HCT116 (cell line): ENCODE data around the gene DHX34. TPM values are rescaled to one million over a fixed set of nuclear protein-coding genes. Genes with fewer than 3 reads are reported as not detected.

Source experiments
- ATAC-seq: fragments of 200-7000 bp; cut with Tn5 transposase; 2 replicates; pipeline ENCODE4 v1.9.1; 2020; ENCODE audit warnings: mild to moderate bottlenecking, moderate library complexity
- Bru-seq: library from RNA; stranded (reverse); fragments of 400-500 nt; gene quantifications from one replicate; lab custom pipeline; 2021; lab: Mats Ljungman, UMichigan
- BruChase-seq, 2 experiments: library from RNA; stranded (reverse); fragments of 400-500 nt; gene quantifications; one replicate each; lab custom pipeline; 2021; lab: Mats Ljungman, UMichigan
- BruUV-seq: library from RNA; stranded (reverse); fragments of 400-500 nt; replicated peaks from 2 replicates; lab custom pipeline; 2021; lab: Mats Ljungman, UMichigan
- CTCF ChIA-PET: fragments of 300-600 bp; sonication (Branson Sonifier 250); formaldehyde crosslinking; loops from one replicate; lab custom pipeline; 2021; ENCODE audit warnings: antibody characterized with exemption; lab: Charles Lee
- POLR2A ChIA-PET: fragments of 300-600, 350-600 bp; sonication (Branson Sonifier 250); formaldehyde crosslinking; loops from one replicate; lab custom pipeline; 2021; ENCODE audit warnings: antibody characterized with exemption; lab: Charles Lee
- RAD21 ChIA-PET, 2 experiments: fragments of 300-600 bp; sonication (Branson Sonifier 250); formaldehyde crosslinking; loops; one replicate each; lab custom pipeline; 2023; ENCODE audit warnings: low total read pairs in 2 of 2; ENCODE audit not compliant: uncharacterized antibody in 2 of 2, unreplicated experiment in 2 of 2, low non-redundant PET in 1 of 2; lab: Charles Lee
- DNase-seq: peaks from one replicate; pipeline ENCODE4 v3.0.0-alpha.2; 2010; ENCODE audit warnings: low read depth, low spot score
- H2AFZ ChIP-seq: fragments of 200-600 bp; shearing (Covaris generic), sonication (generic); 2 replicates; pipeline ENCODE4 v1.6.1; 2017; ENCODE audit warnings: low read depth, mixed run types, mixed read lengths, antibody characterized with exemption, low read length; ENCODE audit not compliant: poor library complexity, severe bottlenecking
- H3K27ac ChIP-seq: 2 replicates; pipeline ENCODE4 v1.5.1; 2012; ENCODE audit warnings: low read depth, low read length
- H3K27me3 ChIP-seq: fragments of 200-600 bp; sonication (generic); 2 replicates; pipeline ENCODE4 v1.6.1; 2016; ENCODE audit warnings: mixed run types, low read length, mixed read lengths; ENCODE audit not compliant: insufficient read depth
- H3K36me3 ChIP-seq, 2 experiments: fragments of 200-500 bp in 1 of 2; fragments of 200-600 bp in 1 of 2; sonication (Bioruptor generic) in 1 of 2; sonication (generic) in 1 of 2; 2 replicates each; pipeline versions ENCODE4 v1.5.1 to v1.6.1; 2014 to 2016; ENCODE audit warnings: low read length in 2 of 2, inconsistent platforms in 1 of 2, mixed read lengths in 1 of 2, mixed run types in 1 of 2; ENCODE audit not compliant: insufficient read depth in 2 of 2, control insufficient read depth in 1 of 2
- H3K4me1 ChIP-seq, 2 experiments: fragments of 200-600 bp in 1 of 2; sonication (generic) in 1 of 2; 2 replicates each; pipeline versions ENCODE4 v1.5.1 to v1.6.1; 2012 to 2017; ENCODE audit warnings: low read length in 2 of 2, inconsistent platforms in 1 of 2, mild to moderate bottlenecking in 1 of 2, mixed read lengths in 1 of 2, mixed run types in 1 of 2, moderate library complexity in 1 of 2; ENCODE audit not compliant: insufficient read depth in 2 of 2, control insufficient read depth in 1 of 2
- H3K4me2 ChIP-seq: fragments of 200-600 bp; sonication (generic); 2 replicates; pipeline ENCODE4 v1.6.1; 2017; ENCODE audit warnings: mixed run types, low read length, mixed read lengths
- H3K4me3 ChIP-seq, 2 experiments: fragments of 200-600 bp in 1 of 2; sonication (generic) in 1 of 2; replicated peaks in 1 of 2; 2 replicates each; pipeline ENCODE4 v1.5.1; 2011 to 2016; ENCODE audit warnings: low read length in 2 of 2, control low read depth in 1 of 2, low read depth in 1 of 2, mild to moderate bottlenecking in 1 of 2, mixed read lengths in 1 of 2, mixed run types in 1 of 2
- H3K79me2 ChIP-seq: fragments of 200-600 bp; sonication (generic); 2 replicates; pipeline ENCODE4 v1.6.1; 2017; ENCODE audit warnings: mild to moderate bottlenecking, mixed run types, low read length, moderate library complexity, mixed read lengths; ENCODE audit not compliant: insufficient read depth
- H3K9ac ChIP-seq: fragments of 200-600 bp; sonication (generic); 2 replicates; pipeline ENCODE4 v1.6.1; 2016; ENCODE audit warnings: low read length, mixed read lengths
- H3K9me2 ChIP-seq: fragments of 200-600 bp; sonication (generic), shearing (Covaris generic); 2 replicates; pipeline ENCODE4 v1.6.1; 2017; ENCODE audit warnings: mixed run types, mild to moderate bottlenecking, moderate library complexity; ENCODE audit not compliant: insufficient read depth
- H3K9me3 ChIP-seq, 2 experiments: fragments of 200-500 bp in 1 of 2; fragments of 200-600 bp in 1 of 2; sonication (Bioruptor generic) in 1 of 2; sonication (generic) in 1 of 2; 2 replicates each; pipeline ENCODE4 v1.6.1; 2014 to 2017; ENCODE audit warnings: low read length in 2 of 2, mixed read lengths in 2 of 2, inconsistent platforms in 1 of 2, low read depth in 1 of 2, mild to moderate bottlenecking in 1 of 2, mixed run types in 1 of 2, moderate library complexity in 1 of 2; ENCODE audit not compliant: control insufficient read depth in 1 of 2, insufficient read depth in 1 of 2
- H4K20me1 ChIP-seq: fragments of 200-600 bp; sonication (generic), shearing (Covaris generic); 2 replicates; pipeline ENCODE4 v1.6.1; 2017; ENCODE audit warnings: mixed run types, mild to moderate bottlenecking, moderate library complexity; ENCODE audit not compliant: insufficient read depth
- ATF3 ChIP-seq: IDR thresholded peaks from 2 replicates; pipeline ENCODE4 v1.6.1; 2012
- CBX3 ChIP-seq: IDR thresholded peaks from 2 replicates; pipeline ENCODE4 v1.6.1; 2012; ENCODE audit warnings: low read depth
- EGR1 ChIP-seq: IDR thresholded peaks from 2 replicates; pipeline ENCODE4 v1.6.1; 2012; ENCODE audit warnings: low read depth
- ELF1 ChIP-seq: IDR thresholded peaks from 2 replicates; pipeline ENCODE4 v1.6.1; 2012; ENCODE audit warnings: low read depth, borderline replicate concordance
- EZH2 ChIP-seq: fragments of 200-600 bp; sonication (generic); IDR thresholded peaks from 2 replicates; pipeline ENCODE4 v1.6.1; 2017; ENCODE audit warnings: antibody characterized with exemption, mixed run types
- FOSL1 ChIP-seq: IDR thresholded peaks from 2 replicates; pipeline ENCODE4 v1.6.1; 2012; ENCODE audit warnings: low read depth
- JUND ChIP-seq: IDR thresholded peaks from 2 replicates; pipeline ENCODE4 v1.6.1; 2012
- MAX ChIP-seq: IDR thresholded peaks from 2 replicates; pipeline ENCODE4 v1.6.1; 2012
- POLR2A ChIP-seq: IDR thresholded peaks from 2 replicates; pipeline ENCODE4 v1.7.0; 2011; ENCODE audit warnings: borderline replicate concordance; ENCODE audit not compliant: insufficient read depth, insufficient read length; ENCODE audit errors: extremely low read depth
- POLR2AphosphoS5 ChIP-seq: IDR thresholded peaks from 2 replicates; pipeline ENCODE4 v1.6.1; 2011; ENCODE audit warnings: mild to moderate bottlenecking, low read depth, low read length, moderate library complexity
- RAD21 ChIP-seq: IDR thresholded peaks from 2 replicates; pipeline ENCODE4 v1.6.1; 2012; ENCODE audit warnings: low read depth, mild to moderate bottlenecking
- SIN3A ChIP-seq: IDR thresholded peaks from 2 replicates; pipeline ENCODE4 v1.6.1; 2012; ENCODE audit warnings: low read depth
- SP1 ChIP-seq: IDR thresholded peaks from 2 replicates; pipeline ENCODE4 v1.6.1; 2012; ENCODE audit warnings: low read depth
- SRF ChIP-seq: IDR thresholded peaks from 2 replicates; pipeline ENCODE4 v1.6.1; 2012; ENCODE audit warnings: low read depth
- YY1 ChIP-seq: IDR thresholded peaks from 2 replicates; pipeline ENCODE4 v1.6.1; 2011; ENCODE audit warnings: low read length, low read depth, moderate library complexity, mild to moderate bottlenecking; ENCODE audit not compliant: insufficient replicate concordance; ENCODE audit errors: extremely low read depth
- ZFX ChIP-seq: fragments of 450-650 bp; IDR thresholded peaks from 2 replicates; pipeline ENCODE4 v1.6.1; 2017
- ZNF274 ChIP-seq: fragments of 200-500 bp; sonication (Bioruptor generic); IDR thresholded peaks from 2 replicates; pipeline ENCODE4 v1.6.1; 2014; ENCODE audit warnings: mild to moderate bottlenecking, low read depth, low read length, inconsistent platforms
- intact Hi-C: fragments of 100-400 bp; cut with micrococcal nuclease; formaldehyde crosslinking; loops from 2 replicates; pipeline ENCODE4 v1.10.0; 2022
- long read RNA-seq: library from polyadenylated mRNA; unstranded; transcript quantifications from one replicate; pipeline ENCODE4 v2.0.0, GENCODE V29; 2021; ENCODE audit not compliant: unreplicated experiment
- polyA plus RNA-seq: library from polyadenylated mRNA; unstranded; fragments of >200 nt; gene quantifications from 2 replicates; pipeline ENCODE4 v1.2.1, GENCODE V29; 2012; ENCODE audit warnings: missing spikeins
- total RNA-seq: library from RNA; stranded (reverse); gene quantifications from one replicate; pipeline ENCODE4 v1.2.1, GENCODE V29; 2021; ENCODE audit not compliant: unreplicated experiment
- TF ChIP-seq, protein P1 (sequence below): IDR thresholded peaks from 2 replicates; pipeline ENCODE4 v1.6.1; 2012; ENCODE audit warnings: low read depth
- TF ChIP-seq, protein P2 (sequence below): IDR thresholded peaks from 2 replicates; pipeline ENCODE4 v1.6.1; 2011; ENCODE audit warnings: mild to moderate bottlenecking, low read length, moderate library complexity; ENCODE audit not compliant: insufficient replicate concordance; ENCODE audit errors: extremely low read depth

DHX34 gene
- total RNA-seq (30.5 TPM), Bru-seq, nascent RNA (percentile 71 among the genes with signal in this experiment), BruChase-seq, experiment 1, labeled RNA remaining after a 6-hour chase (percentile 78 among the genes with signal in this experiment), BruChase-seq, experiment 2, labeled RNA remaining after a 2-hour chase (percentile 73 among the genes with signal in this experiment)
- 17.8 and 18.5 TPM in 2 replicates for polyA plus RNA-seq
- long read RNA-seq, partial matches to known transcripts, result 36 of 46 reads
- long read RNA-seq, other reads (novel, unspliced or antisense), result 10 of 46 reads

DNA sequence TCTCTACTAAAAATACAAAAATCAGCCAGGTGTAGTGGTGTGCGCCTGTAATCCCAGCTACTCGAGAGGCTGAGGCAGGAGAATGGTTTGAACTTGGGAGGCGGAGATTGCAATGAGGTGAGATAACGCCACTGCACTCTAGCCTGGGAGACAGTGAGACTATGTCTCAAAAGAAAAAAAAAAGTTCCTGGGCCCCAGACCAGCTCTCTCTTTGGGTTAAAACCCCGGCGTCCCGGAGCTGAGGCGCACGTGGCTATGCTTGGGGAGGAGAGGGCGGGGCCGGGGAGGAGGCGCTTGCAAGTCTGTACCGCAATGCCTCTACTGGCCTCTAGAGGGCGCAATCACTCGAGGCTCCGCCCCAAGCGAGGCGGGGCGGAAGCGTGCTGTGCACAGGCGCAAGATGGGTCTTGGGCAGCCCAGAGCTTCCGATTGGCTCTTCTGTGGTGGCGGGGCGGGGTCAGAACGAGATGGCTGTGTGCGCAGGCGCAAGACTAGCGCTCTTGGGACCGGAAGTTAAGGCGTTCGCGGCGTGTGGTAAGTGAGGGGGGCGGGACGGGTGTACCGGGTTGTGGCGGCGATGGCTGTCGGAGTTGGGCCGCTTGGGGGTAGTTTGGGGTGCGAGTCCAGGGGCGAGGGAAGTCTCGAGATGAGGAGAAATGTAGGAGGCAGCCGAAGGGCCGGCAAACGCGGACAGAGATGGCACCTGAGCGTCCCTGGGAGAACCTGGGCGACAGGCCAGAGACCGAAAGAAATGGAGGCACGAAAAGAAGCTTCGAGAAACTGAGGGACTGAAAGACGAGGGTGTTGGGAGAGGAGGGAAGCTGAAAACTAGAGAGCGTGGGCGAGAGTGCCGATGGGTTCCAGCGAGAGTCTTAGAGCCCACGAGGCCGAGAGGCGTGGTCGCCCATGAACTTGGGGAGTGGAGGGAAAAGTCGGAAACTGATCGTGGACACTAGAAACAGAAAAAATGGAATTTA lies at the start of gene DHX34:
Gene DHX34, plus strand, starts transcription at position 497 of the 977 bp plus-strand sequence. CDS start 3,716 bp downstream, outside the sequence.
- H2AFZ ChIP-seq, result peak within 1 kb of the TSS; percentile 61
- H3K27ac ChIP-seq, result peak within 1 kb of the TSS; percentile 71
- no TSS peak for BruUV-seq
- no peaks in the 10 kb centered on the region for H4K20me1 ChIP-seq
- peak within 1 kb of the TSS; percentile 70 to 85 for H3K4me3 ChIP-seq
- H3K9me3 ChIP-seq, result no peaks in the 10 kb centered on the region
- POLR2A ChIA-PET, result interaction anchor here (0.7 to 1.7 kb wide), 5 partner anchors 9 to 75 kb away, joined by 3 to 5 read pairs (median 3); partner anchors contain the start of gene INAFM1
- peak; percentile 96 for ATAC-seq
- peaks cover 13 to 15% of the 10 kb centered on the region in 2 experiments; a peak in 3 of 4 replicates for H3K36me3 ChIP-seq
- H3K9me2 ChIP-seq, result no peaks in the 10 kb centered on the region
- H3K27me3 ChIP-seq, result no peaks in the 10 kb centered on the region
- intact Hi-C loops, result loop anchor here (1.0 kb wide), 1 partner anchor 34 kb away; no protein-coding TSS in a partner anchor
- peak; percentile 98 for DNase-seq
- CTCF ChIA-PET, result interaction anchor here (0.6 to 2.7 kb wide), 28 partner anchors 8 to 519 kb away, joined by 3 to 23 read pairs (median 5); partner anchors contain the start of genes INAFM1 and ZC3H4
- RAD21 ChIA-PET, result interaction anchor here (0.6 to 1.0 kb wide), 4 partner anchors 43 to 79 kb away, joined by 3 to 5 read pairs (median 4); no protein-coding TSS in a partner anchor
- peak within 1 kb of the TSS; percentile 89 for H3K9ac ChIP-seq
- H3K79me2 ChIP-seq, result peaks cover 48% of the 10 kb centered on the region
- H3K4me2 ChIP-seq, result peak within 1 kb of the TSS; percentile 84
- peaks cover 15 to 22% of the 10 kb centered on the region in 2 experiments; a peak in 3 of 4 replicates for H3K4me1 ChIP-seq
- peak; percentile 77 for TF ChIP-seq SP1
- peak; percentile 26 for TF ChIP-seq YY1
- peak; percentile 78 for TF ChIP-seq SIN3A
- TF ChIP-seq, protein P1, sequence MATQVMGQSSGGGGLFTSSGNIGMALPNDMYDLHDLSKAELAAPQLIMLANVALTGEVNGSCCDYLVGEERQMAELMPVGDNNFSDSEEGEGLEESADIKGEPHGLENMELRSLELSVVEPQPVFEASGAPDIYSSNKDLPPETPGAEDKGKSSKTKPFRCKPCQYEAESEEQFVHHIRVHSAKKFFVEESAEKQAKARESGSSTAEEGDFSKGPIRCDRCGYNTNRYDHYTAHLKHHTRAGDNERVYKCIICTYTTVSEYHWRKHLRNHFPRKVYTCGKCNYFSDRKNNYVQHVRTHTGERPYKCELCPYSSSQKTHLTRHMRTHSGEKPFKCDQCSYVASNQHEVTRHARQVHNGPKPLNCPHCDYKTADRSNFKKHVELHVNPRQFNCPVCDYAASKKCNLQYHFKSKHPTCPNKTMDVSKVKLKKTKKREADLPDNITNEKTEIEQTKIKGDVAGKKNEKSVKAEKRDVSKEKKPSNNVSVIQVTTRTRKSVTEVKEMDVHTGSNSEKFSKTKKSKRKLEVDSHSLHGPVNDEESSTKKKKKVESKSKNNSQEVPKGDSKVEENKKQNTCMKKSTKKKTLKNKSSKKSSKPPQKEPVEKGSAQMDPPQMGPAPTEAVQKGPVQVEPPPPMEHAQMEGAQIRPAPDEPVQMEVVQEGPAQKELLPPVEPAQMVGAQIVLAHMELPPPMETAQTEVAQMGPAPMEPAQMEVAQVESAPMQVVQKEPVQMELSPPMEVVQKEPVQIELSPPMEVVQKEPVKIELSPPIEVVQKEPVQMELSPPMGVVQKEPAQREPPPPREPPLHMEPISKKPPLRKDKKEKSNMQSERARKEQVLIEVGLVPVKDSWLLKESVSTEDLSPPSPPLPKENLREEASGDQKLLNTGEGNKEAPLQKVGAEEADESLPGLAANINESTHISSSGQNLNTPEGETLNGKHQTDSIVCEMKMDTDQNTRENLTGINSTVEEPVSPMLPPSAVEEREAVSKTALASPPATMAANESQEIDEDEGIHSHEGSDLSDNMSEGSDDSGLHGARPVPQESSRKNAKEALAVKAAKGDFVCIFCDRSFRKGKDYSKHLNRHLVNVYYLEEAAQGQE, result no peak
- TF ChIP-seq, protein P2, sequence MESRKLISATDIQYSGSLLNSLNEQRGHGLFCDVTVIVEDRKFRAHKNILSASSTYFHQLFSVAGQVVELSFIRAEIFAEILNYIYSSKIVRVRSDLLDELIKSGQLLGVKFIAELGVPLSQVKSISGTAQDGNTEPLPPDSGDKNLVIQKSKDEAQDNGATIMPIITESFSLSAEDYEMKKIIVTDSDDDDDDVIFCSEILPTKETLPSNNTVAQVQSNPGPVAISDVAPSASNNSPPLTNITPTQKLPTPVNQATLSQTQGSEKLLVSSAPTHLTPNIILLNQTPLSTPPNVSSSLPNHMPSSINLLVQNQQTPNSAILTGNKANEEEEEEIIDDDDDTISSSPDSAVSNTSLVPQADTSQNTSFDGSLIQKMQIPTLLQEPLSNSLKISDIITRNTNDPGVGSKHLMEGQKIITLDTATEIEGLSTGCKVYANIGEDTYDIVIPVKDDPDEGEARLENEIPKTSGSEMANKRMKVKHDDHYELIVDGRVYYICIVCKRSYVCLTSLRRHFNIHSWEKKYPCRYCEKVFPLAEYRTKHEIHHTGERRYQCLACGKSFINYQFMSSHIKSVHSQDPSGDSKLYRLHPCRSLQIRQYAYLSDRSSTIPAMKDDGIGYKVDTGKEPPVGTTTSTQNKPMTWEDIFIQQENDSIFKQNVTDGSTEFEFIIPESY, result no peak
- peak; percentile 96 for TF ChIP-seq MAX
- TF ChIP-seq ZNF274, result no peak
- no peak for TF ChIP-seq JUND
- no peak for TF ChIP-seq SRF
- TF ChIP-seq POLR2AphosphoS5, result peak; percentile 91
- no peak for TF ChIP-seq CBX3
- TF ChIP-seq ATF3, result no peak
- TF ChIP-seq RAD21, result no peak
- peak; percentile 67; the same call in 1 of the 2 replicates for TF ChIP-seq ELF1
- no peak for TF ChIP-seq FOSL1
- peak; percentile 47; the same call in 1 of the 2 replicates for TF ChIP-seq ZFX
- no peak for TF ChIP-seq EZH2
- peak; percentile 74 for TF ChIP-seq POLR2A
- no peak for TF ChIP-seq EGR1
